Gastrocnemius medialis (tissue), 4 donors: ENCODE data around the gene CEP83.

Experiments
- CTCF ChIP-seq, 5 experiments: fragments of 450-650 bp in 3 of 5; fragments of 200-600 bp in 2 of 5; sonication (generic) in 2 of 5; IDR thresholded peaks in 4 of 5; conservative IDR thresholded peaks in 1 of 5; 1 replicate in 4 of 5; 2 replicates in 1 of 5; pipeline ENCODE4 v1.5.1; 2016 to 2019; ENCODE audit warnings: antibody characterized with exemption in 5 of 5, mild to moderate bottlenecking in 3 of 5, moderate library complexity in 3 of 5
- POLR2A ChIP-seq, 2 donors: fragments of 450-650 bp; IDR thresholded peaks; one replicate each; pipeline ENCODE4 v1.6.1; 2017; ENCODE audit warnings: antibody characterized with exemption in 2 of 2, mild to moderate bottlenecking in 2 of 2, moderate library complexity in 2 of 2

GRCh38 chr12:94309373-94309772 lies 150.3 kb downstream of the CEP83 start:
- no peak for TF ChIP-seq POLR2A (IDR thresholded peaks at IDR 0.05)
- no peak for TF ChIP-seq CTCF (IDR thresholded peaks at IDR 0.05 in 4 of 5, conservative IDR thresholded peaks at IDR 0.05 in 1 of 5)
